Tibial nerve (tissue), 4 donors: ENCODE results near the gene NID2. TPM values are rescaled to one million over a fixed set of nuclear protein-coding genes. Genes with fewer than 3 reads are reported as not detected.

ENCODE experiments used
- DNase-seq, 2 donors: peaks; one replicate each; pipeline ENCODE4 v3.0.0-alpha.2; 2019; ENCODE audit warnings: low spot score in 2 of 2
- H3K27ac ChIP-seq, 4 donors: fragments of 200-600 bp; sonication (generic) in 3 of 4; one replicate each; pipeline ENCODE4 v1.5.1; 2017 to 2019; ENCODE audit warnings: mild to moderate bottlenecking in 1 of 4
- H3K27me3 ChIP-seq, 2 donors: fragments of 200-600 bp; sonication (generic) in 1 of 2; one replicate each; pipeline versions ENCODE4 v1.5.1 to v1.6.0; 2017 to 2019
- H3K36me3 ChIP-seq, 3 donors: fragments of 200-600 bp; sonication (generic); one replicate each; pipeline ENCODE4 v1.5.1; 2018 to 2019
- H3K4me1 ChIP-seq, 4 donors: fragments of 200-600 bp; sonication (generic) in 3 of 4; one replicate each; pipeline ENCODE4 v1.5.1; 2017 to 2019
- H3K4me3 ChIP-seq, 4 donors: fragments of 200-600 bp; sonication (generic) in 3 of 4; one replicate each; pipeline ENCODE4 v1.5.1; 2017 to 2019; ENCODE audit warnings: mild to moderate bottlenecking in 1 of 4, moderate library complexity in 1 of 4
- H3K9me3 ChIP-seq, 4 donors: fragments of 200-600 bp; sonication (generic) in 3 of 4; one replicate each; pipeline ENCODE4 v1.5.1; 2017 to 2019
- EP300 ChIP-seq, 2 donors: sonication (generic); formaldehyde crosslinking; IDR thresholded peaks; one replicate each; pipeline ENCODE4 v1.6.1; 2017; ENCODE audit warnings: antibody characterized with exemption in 2 of 2, mild to moderate bottlenecking in 1 of 2
- POLR2A ChIP-seq, 2 donors: fragments of 450-650 bp; IDR thresholded peaks; one replicate each; pipeline ENCODE4 v1.6.1; 2017; ENCODE audit warnings: antibody characterized with exemption in 2 of 2, mild to moderate bottlenecking in 2 of 2, moderate library complexity in 2 of 2
- WGBS, 2 donors: methylation state at CpG; one replicate each; pipeline ENCODE4 v1.1.5; 2018; 5-methylcytosine and 5-hydroxymethylcytosine counted together
- total RNA-seq, 4 donors: library from RNA; depleted of rRNA; stranded (reverse); fragments of >200 nt; gene quantifications; one replicate each; pipeline ENCODE4 v1.1.0, GENCODE V29; 2016
- TF ChIP-seq, protein P1 (sequence below), 5 experiments: fragments of 200-600 bp in 3 of 5; fragments of 450-650 bp in 2 of 5; sonication (generic) in 3 of 5; IDR thresholded peaks; one replicate each; pipeline ENCODE4 v1.5.1; 2016 to 2019; ENCODE audit warnings: antibody characterized with exemption in 5 of 5, mild to moderate bottlenecking in 3 of 5, moderate library complexity in 2 of 5

The NID2 gene
- total RNA-seq, 4 donors from 2014 or later, result 61.4 to 90.0 (median 79.4) TPM

DNA sequence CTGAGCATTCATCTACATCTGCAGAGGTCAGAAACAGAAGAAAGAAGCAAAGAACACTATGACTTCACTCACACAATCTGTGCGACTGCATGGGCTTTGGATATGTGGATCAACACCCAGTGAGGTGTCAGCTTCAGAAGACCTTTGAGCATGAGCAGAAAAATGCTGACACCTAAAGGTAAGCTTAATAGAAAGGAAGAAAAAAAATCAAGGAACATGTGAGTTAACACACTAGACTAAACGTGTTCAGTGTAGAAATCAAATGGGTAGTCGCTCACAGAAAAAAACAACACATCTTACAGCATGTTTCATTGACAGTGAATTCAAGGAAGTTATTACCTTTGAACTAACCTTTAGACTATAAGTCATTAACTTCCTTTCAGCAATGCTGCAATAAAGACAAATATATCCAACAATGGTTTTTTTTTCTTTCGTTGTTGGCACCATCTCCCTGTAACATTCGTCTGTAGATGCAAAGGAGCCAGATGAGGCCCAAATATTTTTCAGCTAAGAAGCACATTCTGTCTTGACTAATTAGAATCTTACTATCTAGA is 48.6 kb downstream of the NID2 start:
- no peaks in the 10 kb centered on the region for H3K27me3 ChIP-seq
- H3K36me3 ChIP-seq, result peaks cover 0 to 40% (median 0%) of the 10 kb centered on the region in 3 donors
- no peaks in the 10 kb centered on the region for H3K9me3 ChIP-seq
- H3K27ac ChIP-seq, result peak overlapping the region in 2 of 4 donors; percentile 34 to 54
- DNase-seq, result no peak
- WGBS, 2 donors, result 57 to 59% methylated on average over 5 of the region's 5 CpGs
- H3K4me3 ChIP-seq, result no peak overlapping the region
- H3K4me1 ChIP-seq, result peaks cover 0 to 77% (median 4%) of the 10 kb centered on the region in 4 donors
- TF ChIP-seq, protein P1, sequence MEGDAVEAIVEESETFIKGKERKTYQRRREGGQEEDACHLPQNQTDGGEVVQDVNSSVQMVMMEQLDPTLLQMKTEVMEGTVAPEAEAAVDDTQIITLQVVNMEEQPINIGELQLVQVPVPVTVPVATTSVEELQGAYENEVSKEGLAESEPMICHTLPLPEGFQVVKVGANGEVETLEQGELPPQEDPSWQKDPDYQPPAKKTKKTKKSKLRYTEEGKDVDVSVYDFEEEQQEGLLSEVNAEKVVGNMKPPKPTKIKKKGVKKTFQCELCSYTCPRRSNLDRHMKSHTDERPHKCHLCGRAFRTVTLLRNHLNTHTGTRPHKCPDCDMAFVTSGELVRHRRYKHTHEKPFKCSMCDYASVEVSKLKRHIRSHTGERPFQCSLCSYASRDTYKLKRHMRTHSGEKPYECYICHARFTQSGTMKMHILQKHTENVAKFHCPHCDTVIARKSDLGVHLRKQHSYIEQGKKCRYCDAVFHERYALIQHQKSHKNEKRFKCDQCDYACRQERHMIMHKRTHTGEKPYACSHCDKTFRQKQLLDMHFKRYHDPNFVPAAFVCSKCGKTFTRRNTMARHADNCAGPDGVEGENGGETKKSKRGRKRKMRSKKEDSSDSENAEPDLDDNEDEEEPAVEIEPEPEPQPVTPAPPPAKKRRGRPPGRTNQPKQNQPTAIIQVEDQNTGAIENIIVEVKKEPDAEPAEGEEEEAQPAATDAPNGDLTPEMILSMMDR (IDR thresholded peaks at IDR 0.05), result no peak
- TF ChIP-seq EP300 (IDR thresholded peaks at IDR 0.05), result no peak

DNA sequence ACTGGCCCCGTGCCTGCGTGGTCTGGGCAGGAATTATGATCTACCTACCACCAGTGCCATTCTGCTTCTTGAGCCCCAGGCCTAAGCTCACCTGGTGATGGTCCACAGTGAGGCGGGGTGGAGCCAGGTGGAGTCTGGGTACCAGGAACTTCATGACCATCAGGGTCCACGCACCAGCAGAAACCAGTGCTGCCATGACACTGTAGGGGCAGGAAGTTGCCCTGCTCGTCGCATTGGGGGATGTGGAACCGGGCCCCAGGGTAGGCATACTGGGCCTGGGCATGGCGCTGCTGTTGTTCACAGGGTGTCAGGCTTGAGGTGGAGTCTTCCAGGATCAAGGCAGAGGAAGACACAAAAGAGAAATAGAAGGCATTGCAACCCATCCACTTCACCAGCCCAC is 49.9 kb downstream of the NID2 start:
- Histone ChIP-seq H3K27me3 (no peaks in the 10 kb centered on the region), H3K27ac (peak overlapping the region in 1 of 4 donors; percentile 54), H3K4me3 (no peak overlapping the region), H3K4me1 (peaks cover 0 to 79% (median 9%) of the 10 kb centered on the region in 4 donors), H3K9me3 (no peaks in the 10 kb centered on the region), H3K36me3 (peaks cover 0 to 38% (median 0%) of the 10 kb centered on the region in 3 donors)
- WGBS, 2 donors, result 91 to 95% methylated on average over 6 to 8 of the region's 8 CpGs
- no peak for DNase-seq
- no peak for TF ChIP-seq EP300 (IDR thresholded peaks at IDR 0.05)
- TF ChIP-seq, protein P1 (IDR thresholded peaks at IDR 0.05), result no peak
- no peak for TF ChIP-seq POLR2A (IDR thresholded peaks at IDR 0.05)

DNA sequence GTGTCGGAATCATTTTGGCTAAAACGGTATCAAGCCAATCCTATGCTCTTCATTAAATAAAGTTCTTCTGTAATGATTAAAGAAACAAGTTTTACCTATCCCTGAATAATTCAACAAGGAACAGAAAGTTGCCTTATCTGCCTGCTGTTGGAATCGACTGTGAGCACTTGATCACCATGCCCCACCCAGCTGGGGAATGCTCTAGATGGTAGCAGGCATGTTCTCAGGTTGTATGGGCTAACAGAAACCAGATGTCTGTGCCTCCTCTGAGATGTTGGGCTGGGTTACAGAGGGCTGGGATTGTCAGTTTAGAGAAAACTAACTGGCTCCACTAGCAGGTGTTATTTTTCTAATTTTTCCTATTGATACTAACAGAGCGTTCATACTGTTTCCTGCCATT is 50.6 kb downstream of the NID2 start:
- 67 to 74% methylated on average over 4 of the region's 4 CpGs for WGBS, 2 donors
- Histone ChIP-seq H3K9me3 (no peaks in the 10 kb centered on the region), H3K4me1 (peaks cover 0 to 79% (median 11%) of the 10 kb centered on the region in 4 donors), H3K27me3 (no peaks in the 10 kb centered on the region), H3K36me3 (peaks cover 0 to 37% (median 0%) of the 10 kb centered on the region in 3 donors), H3K27ac (peak overlapping the region in 2 of 4 donors; percentile 26 to 54), H3K4me3 (no peak overlapping the region)
- no peak for DNase-seq
- TF ChIP-seq EP300 (IDR thresholded peaks at IDR 0.05) (no peak), POLR2A (IDR thresholded peaks at IDR 0.05) (no peak)
- TF ChIP-seq, protein P1 (IDR thresholded peaks at IDR 0.05), result no peak

DNA sequence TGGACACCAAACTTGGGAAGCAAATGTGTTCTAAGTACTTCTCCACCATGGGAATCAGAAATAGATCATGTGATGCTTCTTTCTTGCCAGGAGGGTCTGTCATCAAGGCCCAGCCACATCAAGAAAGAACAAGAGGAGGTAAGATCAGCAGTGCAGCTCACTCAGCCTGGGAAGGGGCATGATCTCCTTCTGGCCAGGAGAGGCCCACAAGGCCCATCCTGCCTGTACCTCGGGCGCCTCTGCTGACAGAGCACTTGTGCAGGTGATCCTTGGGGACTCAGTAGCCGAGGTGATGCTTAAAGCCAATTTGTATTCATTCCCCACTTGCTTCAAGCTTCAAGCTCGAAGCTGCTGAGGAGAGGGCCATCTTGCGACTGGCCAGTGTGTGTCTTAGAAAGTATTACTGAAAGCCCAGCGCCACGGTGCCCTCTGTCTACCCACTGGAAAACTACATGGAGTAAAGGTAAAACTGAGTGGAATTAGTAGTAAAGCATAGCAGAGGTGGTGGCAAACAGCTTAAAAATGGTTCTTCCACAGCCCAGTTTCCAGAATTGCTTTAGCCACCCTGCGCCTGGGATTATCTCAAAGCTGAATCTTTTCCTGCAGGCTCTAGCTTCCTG is 53.3 kb downstream of the NID2 start:
- Histone ChIP-seq H3K4me1 (peaks cover 0 to 74% (median 12%) of the 10 kb centered on the region in 4 donors), H3K36me3 (peaks cover 0 to 56% (median 4%) of the 10 kb centered on the region in 3 donors), H3K27me3 (no peaks in the 10 kb centered on the region), H3K9me3 (no peaks in the 10 kb centered on the region), H3K4me3 (no peak overlapping the region), H3K27ac (peak overlapping the region in 1 of 4 donors; percentile 54)
- DNase-seq, result no peak
- 58 to 68% methylated on average over 8 of the region's 8 CpGs for WGBS, 2 donors
- TF ChIP-seq EP300 (IDR thresholded peaks at IDR 0.05), result no peak
- TF ChIP-seq, protein P1 (IDR thresholded peaks at IDR 0.05), result peak; percentile 20 to 46 (median 38)

DNA sequence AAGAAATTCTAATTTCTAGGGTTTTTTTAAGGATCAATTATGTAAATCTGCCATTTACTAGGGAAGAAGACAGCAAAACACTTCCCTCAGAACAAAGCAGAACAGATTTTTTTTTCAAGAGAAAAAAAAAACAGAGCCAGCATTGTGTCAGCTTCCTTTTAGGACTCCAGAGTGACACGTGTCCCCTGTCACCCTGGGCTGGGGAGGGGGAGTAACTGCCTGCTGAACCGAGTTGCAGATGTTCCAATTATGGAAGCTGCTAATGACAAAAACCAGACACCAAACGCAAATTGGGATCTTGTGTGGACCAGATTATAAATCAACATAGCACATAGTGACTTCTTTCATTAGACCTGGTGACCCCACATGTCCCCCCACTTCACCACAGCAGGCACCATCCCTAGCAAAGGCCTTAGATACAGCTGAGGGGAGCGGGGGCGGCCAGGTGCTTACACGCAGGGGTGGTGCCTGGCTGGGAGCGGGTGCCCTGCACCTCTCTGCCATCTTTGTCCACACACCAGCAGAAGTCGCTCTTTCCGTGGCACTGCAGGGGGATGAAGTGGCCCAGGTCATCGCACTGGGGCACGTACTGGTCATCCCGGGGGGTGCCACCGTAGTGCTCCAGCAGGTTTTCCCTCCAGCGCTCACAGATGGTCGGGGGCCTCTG is 54.1 kb downstream of the NID2 start:
- peaks cover 0 to 71% (median 12%) of the 10 kb centered on the region in 4 donors for H3K4me1 ChIP-seq
- WGBS, 2 donors, result 68 to 69% methylated on average over 11 to 15 of the region's 15 CpGs
- H3K9me3 ChIP-seq, result no peaks in the 10 kb centered on the region
- no peak for TF ChIP-seq EP300 (IDR thresholded peaks at IDR 0.05)
- TF ChIP-seq, protein P1 (IDR thresholded peaks at IDR 0.05), result no peak
- no peak for TF ChIP-seq POLR2A (IDR thresholded peaks at IDR 0.05)
- DNase-seq, result no peak
- peak overlapping the region in 2 of 4 donors; percentile 54 to 68 for H3K27ac ChIP-seq
- no peak overlapping the region for H3K4me3 ChIP-seq
- H3K27me3 ChIP-seq, result no peaks in the 10 kb centered on the region
- H3K36me3 ChIP-seq, result peaks cover 0 to 62% (median 4%) of the 10 kb centered on the region in 3 donors
